IPS DF 19.7 (cell line): Measurements from ENCODE around the gene SDC4.

Source experiments
- DNase-seq: peaks from one replicate; pipeline ENCODE4 v3.0.0-alpha.2; 2013; ENCODE audit warnings: low read depth, low spot score

The SDC4 gene

DNA sequence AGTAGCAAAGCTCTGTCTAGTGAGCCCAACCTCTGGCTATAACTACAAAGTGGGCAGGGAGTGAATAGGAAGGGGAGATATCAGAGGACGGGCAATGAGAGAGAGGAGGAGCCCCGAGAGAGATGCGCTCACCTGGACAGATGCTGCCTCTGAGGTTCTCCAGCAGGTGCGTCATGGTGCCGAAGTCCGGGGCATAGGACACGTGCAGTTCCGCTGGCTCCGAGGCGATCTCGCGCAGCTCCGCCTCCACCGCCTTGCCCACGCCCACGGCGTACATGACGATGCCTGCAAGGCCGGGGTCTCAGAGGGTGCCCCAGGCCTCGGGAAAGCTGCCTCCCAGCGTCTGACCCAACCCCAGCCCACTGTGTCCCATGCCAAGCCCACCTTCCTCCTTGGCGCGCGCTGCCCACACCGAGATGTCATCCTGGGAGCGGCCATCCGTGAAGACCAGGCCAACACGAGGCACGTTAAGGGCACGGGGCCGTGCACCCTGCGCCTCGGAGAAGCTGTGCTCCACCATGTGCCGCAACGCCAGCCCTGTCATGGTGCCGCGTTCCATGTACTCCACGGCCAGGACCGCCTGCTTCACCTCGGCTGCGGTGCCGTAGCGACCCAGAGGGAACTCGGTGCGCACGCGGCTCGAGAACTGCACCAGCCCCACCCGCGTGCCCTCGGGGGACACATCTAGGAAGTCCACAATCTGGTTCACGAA lies 50.3 kb downstream of the SDC4 start:
- no peak for DNase-seq

DNA sequence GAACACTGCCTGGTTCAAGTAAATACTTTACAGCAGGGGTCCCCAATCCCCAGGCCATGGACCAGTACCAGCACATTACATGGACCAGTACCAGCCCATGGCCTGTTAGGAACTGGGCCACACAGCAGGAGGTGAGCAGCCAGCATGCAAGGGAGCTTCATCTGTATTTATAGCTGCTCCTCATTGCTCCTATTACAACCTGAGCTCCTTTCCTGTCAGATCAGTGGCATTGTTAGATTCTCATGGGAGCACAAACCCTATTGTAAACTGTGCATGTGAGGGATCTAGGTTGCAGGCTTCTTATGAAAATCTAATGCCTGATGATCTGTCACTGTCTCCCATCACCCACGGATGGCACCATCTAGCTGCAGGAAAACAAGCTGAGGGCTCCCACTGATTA lies 53.6 kb downstream of the SDC4 start:
- no peak for DNase-seq

DNA sequence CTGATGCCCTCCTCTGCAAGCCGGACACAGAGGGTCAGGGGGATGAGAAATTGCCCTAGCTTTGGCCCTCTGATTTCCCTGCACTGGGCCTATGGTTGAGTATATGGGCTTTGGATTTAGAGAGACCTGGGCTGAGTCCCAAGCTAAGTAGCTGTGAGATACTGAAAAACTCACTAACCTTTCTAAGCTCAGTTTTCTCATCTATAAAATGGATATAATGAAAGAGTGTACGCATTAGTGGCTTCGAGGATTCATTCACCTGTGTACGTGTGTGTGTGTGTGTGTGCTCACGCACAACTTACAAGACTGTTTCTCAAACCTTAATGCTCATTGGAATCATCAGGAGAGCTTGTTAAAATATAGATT lies 54.2 kb downstream of the SDC4 start:
- no peak for DNase-seq

DNA sequence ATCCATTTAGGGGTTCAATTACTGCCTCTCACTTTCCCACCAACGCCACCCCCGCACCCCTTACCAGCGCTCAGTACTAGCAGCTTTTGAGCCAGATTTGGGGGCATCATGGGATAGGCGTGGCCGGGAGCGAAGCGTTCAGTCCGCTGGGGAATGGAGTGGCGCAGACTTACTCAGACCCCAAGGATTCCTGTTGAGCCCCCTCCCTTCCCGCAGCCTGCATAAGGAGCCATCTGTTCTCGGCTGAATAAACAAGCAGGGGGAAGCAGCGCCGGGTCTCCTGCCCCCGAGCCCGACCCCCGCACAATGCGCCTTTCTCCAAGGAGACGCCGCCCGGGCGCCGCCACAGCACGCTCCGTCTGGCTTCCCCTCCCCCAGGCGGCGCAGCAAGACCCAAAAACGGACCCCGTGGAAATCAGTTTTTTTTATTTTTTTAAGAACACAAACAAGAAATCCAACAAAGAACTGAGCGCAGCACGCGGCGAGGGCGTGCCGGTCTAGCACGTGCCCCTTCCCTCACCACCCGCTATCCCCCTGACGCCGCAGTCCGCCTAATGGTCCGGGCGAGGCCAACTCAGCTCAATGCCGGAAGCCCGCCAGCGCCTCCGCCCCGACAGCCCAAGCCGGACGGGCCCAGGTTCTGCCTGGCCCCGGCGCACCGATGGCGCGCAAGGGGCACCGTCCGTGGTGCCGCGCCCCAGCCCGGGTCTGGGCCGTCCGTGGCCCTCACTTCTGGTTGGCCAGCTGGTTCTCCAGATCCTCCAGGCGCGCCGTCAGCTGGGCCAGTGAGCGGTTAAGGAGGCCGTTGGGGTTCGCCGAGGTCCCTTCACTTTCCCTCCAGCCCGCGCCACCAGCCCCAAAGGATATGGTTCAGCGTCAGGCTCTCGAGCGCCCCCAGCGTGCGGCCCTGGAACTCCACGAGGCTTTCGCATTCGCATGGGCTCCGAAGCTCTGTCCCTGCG lies 54.9 kb downstream of the SDC4 start:
- peak; percentile 65 for DNase-seq

DNA sequence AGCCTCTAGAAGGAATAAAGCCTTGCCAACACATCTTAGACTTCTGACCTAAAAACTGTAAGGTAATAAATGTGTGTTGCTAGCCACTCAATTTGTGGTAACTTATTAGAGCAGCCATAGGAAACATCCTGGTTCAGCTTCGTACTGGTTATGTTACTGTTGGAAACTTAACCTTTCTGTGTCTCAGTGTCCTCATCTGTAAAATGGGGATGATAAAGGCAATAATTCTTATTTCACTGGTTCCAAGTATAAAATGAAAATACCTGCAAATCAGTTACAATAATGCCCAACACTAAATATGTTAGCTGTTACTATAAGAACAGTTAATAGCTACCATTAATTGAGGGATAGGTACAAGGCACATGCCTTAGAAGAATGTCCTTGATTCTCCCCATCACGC lies 55.9 kb downstream of the SDC4 start:
- DNase-seq, result no peak

DNA sequence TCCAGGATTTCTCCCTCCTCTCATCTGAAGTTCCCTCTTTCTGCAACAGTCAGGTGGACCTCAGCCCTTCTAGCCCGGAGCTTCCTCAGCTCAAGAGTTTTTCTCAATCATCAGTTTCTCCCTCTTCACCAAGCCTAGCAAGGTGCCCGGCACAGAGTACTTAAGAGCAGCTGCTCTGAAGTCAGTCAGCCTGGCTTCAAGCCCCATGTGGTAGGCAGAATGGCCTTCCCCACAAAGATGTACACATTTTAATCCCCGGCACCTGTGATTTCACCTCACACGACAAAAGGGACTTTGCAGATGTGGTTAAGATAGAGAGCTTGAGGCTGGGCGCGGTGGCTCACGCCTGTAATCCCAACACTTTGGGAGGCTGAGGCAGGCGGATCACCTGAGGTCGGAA lies 56.7 kb downstream of the SDC4 start:
- DNase-seq, result no peak

DNA sequence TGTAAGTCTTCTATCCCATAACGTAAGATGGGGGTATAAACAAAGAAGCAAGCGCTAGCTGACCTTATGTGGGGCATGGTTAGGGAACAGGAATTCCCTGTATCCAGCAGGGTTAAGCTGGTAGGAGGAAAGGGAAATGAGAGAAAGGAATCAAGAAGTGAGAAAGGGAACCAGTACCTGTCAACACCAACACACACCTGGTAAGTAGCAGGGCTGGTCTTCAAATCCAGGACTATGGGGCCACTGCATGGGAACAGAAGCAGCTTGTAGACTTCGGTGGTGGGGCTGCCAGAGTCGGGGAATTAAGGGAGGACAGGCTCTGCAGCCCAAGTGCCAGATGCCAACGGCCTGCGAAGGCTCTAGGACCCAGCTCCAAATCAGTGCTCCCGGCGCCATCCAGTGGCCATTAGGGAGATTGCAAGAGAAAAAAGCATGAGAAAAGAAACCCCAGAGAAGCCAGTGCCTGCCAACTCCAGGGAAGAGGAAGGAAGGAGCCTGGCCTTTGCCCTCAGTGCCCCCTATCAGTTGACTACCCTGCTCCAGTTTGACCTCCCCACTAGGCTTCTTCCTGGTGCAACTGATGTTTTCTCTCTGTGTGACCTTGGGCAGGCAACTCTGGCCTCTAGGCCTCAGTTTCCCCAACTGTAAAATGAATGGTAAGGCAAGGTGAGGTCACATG lies 57.4 kb downstream of the SDC4 start:
- no peak for DNase-seq

DNA sequence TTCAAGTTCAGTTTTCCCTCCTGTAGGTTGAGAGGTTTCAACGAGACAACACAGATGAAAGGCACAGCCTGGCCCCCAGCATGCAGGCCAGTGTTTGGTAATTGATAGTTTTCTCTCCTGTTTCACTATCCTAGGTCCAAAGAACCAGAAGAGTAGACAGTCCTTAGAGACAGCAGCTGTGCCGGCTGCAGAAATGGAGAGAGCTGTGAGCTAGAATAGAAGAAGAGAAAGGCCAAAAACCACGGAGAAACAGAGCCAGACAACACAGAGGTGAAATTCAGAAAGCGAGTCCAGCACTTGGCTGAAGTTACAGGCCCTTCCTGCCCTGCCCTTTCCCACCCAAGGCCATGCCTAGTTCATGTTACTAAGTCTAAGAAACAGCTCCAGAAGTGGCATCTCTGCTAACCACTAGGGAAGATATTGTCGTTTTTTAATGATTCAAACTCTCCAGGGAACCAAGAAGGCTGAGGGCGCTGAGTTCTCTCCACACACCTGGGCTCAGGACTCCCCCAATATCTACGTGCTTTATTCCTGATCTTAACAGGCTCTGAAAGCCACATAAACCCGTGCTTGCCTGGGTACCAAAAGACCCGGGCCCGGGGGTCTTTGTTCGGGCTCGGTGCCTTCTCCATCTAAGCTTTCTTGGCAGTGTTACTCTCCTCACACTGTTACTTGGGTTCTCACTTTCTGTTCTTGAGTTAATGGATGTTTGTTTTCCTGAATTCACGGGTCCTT lies 58.1 kb downstream of the SDC4 start:
- no peak for DNase-seq

DNA sequence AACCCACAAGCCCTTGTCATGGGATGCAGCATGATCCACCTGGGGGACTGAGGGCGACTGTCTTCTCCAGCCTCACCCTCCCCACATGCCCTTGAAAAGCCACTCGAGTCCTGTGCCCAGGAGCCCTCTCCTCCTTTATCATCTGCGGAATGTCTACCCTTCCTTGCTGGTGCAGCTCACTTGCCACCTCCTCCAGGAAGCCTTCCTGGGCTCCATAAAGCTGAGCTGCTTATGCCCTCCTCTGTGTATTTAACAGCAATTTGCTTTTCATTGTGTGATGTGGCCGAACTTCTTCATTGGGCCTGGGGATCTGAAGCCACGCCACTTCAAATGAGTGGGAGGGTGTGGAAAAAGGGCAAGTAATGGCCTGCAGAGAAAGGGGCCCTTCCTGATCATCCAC lies 59.4 kb downstream of the SDC4 start:
- no peak for DNase-seq

DNA sequence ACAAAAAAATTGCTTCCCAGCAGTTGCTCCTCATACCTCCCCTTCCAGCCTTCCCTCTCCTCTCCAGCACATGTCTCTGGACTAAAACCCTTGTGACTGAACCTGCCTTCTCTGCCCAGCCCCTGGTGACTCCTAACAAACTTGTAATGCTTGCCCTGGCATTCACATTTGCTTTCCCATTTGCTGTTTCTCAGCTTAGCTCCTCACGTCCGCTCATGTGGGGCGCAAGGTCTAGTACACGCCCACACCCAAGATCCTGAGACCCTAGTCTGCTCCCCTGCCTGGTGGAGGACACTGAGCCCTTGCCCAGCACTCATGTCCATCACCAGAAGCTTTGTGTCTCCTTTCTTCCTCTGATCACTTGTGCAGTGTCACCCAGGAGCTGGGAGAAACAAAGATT lies 59.8 kb downstream of the SDC4 start:
- DNase-seq, result no peak

DNA sequence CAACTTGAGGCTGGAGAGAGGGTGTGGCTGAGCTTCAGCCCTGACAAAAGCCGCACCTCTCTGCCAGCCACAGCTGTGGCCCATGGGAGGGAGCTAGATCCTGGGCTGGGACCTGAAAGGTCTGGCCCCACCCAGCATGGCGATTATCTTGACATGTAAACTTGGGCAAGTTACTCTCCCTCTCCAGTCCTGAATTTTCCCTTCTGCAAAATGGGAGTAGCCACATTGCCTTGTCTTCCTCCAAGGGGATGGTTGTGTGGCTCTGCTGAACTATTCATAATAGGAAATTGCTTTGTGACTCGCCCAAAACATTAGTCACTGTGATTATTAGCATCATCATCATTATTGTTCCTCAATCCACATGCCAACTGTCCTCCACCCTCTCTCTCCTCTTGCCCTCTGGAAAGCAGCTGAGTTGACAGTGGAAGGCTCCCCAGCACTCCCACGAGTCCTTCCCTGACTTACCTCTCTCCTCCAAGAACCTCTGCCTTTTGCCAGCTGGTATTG lies 64.6 kb downstream of the SDC4 start:
- DNase-seq, result no peak

DNA sequence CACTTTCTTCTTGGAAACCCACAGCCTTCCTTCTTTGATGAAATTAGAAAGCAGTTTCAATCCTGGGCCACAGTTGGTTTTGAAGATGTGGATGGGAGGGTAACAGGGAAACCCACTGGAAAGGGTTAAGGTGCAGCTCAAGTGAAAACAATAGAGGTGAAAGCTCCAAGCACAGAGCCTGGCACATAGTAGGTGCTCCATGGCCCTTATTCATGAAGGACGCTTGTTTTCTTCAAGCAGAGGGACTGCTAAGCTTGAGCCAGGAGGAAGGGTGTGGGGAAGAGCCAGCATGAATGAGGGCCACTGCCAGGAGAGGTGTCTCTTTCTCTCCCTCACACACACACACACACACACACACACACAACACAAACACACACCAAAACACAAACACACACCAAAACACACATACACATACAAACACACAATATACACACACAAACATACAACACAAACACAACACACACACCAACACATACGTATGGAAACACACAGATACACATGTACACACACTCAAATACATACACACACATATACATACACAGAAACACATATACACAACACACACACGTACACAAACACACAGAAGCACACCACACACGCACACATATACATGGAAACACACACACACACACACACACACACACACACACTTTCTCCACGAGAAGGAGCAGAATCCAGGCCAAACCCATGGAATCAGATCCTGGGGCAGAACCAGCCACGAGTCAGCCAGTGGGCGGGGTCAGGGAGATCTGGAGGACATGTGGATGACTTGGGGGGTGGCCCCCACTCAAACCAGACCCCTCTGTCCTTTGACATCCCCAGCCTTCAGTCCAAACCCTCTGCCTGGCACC lies 65.3 kb downstream of the SDC4 start:
- no peak for DNase-seq

DNA sequence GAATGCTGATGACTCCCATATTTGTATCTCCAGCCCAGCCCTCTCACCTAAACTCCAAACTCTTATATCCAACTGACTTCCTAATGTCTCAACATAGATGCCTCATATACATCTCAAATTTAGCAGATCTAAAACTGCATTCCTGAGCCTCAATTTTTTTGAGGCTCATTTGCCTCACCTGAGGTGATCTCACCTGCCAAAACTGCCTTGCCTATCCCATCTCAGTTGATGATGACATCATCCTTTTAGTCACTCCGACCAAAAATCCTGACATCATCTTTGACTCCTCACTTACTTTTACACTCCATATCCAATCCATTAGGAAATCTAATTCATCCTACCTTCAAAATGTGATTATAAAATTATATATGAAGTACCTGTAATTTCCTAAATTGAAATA lies 68.2 kb downstream of the SDC4 start:
- no peak for DNase-seq

DNA sequence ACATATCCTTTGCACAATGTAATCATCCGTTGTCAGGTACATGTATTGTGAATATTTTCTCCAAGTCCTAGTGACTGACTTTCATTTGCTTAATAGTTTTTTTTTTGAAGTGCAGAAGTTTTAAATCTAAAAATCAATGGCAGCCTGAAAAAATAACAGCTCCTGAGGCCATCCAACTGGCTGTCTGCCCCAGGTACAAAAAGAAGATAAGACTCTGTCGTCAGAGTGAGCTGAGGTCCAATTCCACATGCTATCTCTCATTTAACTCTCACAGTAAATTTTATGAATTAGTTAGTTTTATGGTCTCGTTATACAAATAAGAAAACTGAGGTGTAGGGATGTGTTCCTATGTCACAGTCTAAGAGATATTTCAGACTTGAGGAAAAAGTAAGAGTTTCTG lies 72.9 kb downstream of the SDC4 start:
- no peak for DNase-seq
